ENCODE results near the gene TK2. TPM values are rescaled to one million over a fixed set of nuclear protein-coding genes. Genes with fewer than 3 reads are reported as not detected.
A peak's percentile ranks its signal among the peaks of the same experiment; 100 is the strongest.
"Not testable (repeated sequence)": the region's sequence is repeated elsewhere in the genome, so short reads cannot be mapped to it uniquely, and the experiment has no call there.

The TK2 gene
- total and polyA plus RNA-seq, 2 donors: 20.3 to 23.6 TPM

DNA sequence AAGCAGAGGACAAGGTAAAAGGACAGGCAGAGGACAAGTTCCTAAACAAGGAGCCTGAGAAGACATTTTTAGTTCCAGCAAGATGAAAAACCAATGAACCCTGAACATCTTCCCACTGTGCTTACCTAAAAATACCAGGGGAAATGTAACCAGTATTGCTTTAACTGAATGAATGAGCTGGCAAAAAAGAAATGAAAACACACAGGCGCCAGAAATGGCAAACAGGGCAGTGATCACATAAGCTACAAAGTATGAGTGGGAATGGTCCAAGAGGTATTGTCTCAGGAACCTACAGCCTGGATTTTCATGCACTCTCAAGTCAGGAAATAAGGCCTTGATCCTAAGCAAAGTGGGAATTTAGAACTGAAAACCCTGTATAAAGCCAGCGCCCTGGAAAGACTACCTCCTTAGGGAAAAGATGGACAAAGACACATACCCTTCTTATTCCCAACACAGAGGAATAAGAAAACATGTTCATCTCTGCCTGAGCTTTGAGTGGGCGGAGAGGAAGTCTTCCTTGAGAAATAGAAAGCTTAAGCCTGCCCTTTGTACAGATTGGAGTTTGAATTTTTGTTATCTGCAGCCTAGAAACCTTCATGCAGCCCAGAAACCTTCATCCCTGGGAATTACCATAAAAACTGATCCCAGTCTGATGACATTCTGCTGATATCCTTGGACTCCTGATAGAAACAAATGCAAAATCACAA lies 31.5 kb upstream of the TK2 start:
- no peaks in the 10 kb centered on the region for H3K4me1 ChIP-seq (ENCODE audit: insufficient read depth)
- no peaks in the 10 kb centered on the region for H3K36me3 ChIP-seq (ENCODE audit: insufficient read depth)
- DNase-seq (ENCODE audit: extremely low spot score): no peak
- no peak overlapping the region for H3K27ac ChIP-seq (ENCODE audit: low read depth)
- WGBS: 88% methylated on average over 3 of the region's 3 CpGs
- no peak overlapping the region for H3K4me3 ChIP-seq (ENCODE audit: low read depth, low read length)

DNA sequence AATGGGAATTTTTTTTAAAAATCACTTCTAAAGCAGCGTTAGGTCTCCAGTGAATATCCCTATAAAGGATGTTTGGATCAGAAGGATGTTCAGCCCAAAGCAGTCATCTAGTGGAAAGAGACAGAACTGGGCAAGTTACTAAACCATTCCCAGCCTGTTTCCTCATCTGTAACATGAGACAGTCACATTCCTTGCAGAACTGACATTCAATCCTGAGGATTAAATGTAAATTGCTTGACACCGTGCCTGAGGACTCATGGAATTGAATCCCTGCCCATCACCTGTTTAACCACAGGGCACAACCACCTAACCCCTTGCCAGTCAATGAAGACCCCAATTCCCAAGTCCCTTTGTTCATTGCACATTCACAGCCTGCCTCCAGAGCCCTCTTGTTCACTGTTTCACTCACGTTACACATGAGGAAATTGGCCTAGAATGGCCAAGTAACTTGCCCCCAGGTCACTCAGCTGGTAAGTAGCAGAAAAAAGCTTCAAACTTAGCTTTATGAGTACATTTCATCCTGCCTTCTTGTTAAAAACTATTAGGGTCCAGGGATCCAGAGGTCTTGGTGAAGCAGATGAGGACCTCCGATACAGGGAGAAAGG lies 30.8 kb upstream of the TK2 start:
- WGBS: 82% methylated on average over 4 of the region's 4 CpGs
- DNase-seq (ENCODE audit: extremely low spot score): no peak
- Histone ChIP-seq H3K27ac (ENCODE audit: low read depth) (no peak overlapping the region), H3K36me3 (ENCODE audit: insufficient read depth) (no peaks in the 10 kb centered on the region), H3K4me3 (ENCODE audit: low read depth, low read length) (no peak overlapping the region), H3K4me1 (ENCODE audit: insufficient read depth) (no peaks in the 10 kb centered on the region)

DNA sequence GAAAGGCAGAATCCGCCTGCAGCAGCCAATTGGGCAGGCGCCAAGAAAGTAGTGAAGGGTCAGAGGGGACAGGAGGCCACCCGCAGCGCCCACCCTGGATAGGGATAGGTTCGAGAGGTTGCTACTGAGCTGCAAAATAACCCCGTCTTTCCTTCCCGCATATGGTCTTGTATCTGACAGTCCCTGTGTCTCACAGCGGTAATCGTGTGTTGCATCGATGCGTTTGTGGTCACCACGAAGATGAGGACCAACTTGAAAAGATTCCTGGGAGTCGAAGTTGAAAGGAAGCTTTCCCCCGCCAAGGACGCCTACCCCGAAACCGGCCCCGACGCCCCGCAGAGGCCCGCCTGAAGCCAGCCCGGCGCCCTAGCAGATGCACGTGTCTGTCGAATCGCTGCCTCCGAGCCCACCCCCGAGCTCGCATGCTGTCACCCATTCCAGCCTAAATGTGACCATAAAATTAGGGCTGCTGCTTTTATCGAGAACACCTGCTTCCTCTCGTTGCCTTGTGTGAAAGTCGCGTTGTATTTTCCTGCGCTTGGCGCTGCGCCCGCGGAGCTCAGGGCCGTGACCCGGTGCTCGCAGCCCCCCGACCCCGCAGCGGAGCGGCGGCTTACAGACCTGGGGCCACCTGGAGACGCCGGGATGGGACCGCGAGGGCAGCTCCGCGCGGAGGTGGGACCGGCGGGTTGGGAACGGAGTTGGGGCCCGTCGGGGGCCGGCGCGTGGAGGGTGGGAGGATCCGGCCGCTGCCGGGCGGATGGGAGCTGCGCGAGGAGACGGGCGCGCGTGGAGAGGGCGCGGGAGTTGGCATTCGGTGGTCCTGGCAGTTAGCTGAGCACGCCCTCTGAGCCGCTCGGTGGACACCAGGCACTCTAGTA lies 29.0 kb upstream of the TK2 start, which contains the start of gene CMTM2:
CMTM2 (plus strand) TSS at position 813 of the 881 bp plus-strand sequence. CDS start 145 bp downstream, outside the sequence.
- Histone ChIP-seq H3K27ac (ENCODE audit: low read depth) (no peak within 1 kb of the TSS), H3K4me3 (ENCODE audit: low read depth, low read length) (peak within 1 kb of the TSS; percentile 19), H3K4me1 (ENCODE audit: insufficient read depth) (no peaks in the 10 kb centered on the region), H3K36me3 (ENCODE audit: insufficient read depth) (no peaks in the 10 kb centered on the region)
- DNase-seq (ENCODE audit: extremely low spot score): no peak
- 15% methylated on average over 77 of the region's 77 CpGs for whole genome bisulfite sequencing

DNA sequence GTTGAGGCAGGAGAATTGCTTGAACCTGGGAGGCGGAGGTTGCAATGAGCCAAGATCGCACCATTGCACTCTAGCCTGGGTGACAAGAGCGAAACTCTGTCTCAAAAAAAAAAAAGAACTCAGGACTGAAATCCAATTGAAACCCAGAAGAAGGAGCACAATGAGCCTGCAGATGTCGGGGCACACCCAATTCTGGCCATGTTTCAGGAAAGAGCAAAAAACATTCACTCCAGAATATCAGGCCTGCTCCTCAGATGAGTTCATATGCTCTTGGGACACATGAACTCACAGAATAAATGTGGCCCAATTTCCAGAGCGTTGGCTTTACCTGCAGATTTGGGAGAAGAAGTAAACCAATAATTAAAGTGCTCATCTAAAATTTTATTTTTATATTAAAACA lies 26.4 kb upstream of the TK2 start:
- Histone ChIP-seq H3K4me3 (ENCODE audit: low read depth, low read length) (no peak overlapping the region), H3K36me3 (ENCODE audit: insufficient read depth) (no peaks in the 10 kb centered on the region), H3K4me1 (ENCODE audit: insufficient read depth) (no peaks in the 10 kb centered on the region), H3K27ac (ENCODE audit: low read depth) (no peak overlapping the region)
- DNase-seq (ENCODE audit: extremely low spot score): no peak
- WGBS: 85% methylated on average over 5 of the region's 5 CpGs

DNA sequence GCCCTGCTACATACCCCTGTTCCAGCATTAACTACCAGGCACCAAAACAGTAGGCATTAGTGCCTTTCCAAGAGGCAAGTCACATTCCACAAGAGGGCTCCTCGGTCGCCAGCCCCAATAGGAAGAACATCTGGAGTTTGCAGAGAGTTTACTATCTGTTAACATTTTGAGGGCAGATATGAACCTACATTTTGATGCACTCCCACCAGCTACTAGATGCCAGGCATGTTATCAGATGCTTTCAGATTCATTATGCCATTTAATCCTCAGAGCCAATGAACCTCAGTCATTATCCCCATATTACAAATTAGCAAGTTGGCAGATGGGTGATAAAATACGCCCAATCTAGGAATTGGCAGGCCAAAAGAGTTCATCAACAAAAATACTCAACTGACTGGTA lies 25.1 kb upstream of the TK2 start:
- no peaks in the 10 kb centered on the region for H3K4me1 ChIP-seq (ENCODE audit: insufficient read depth)
- H3K4me3 ChIP-seq (ENCODE audit: low read depth, low read length): no peak overlapping the region
- H3K36me3 ChIP-seq (ENCODE audit: insufficient read depth): no peaks in the 10 kb centered on the region
- no peak for DNase-seq (ENCODE audit: extremely low spot score)
- H3K27ac ChIP-seq (ENCODE audit: low read depth): no peak overlapping the region
- 93% methylated on average over 3 of the region's 3 CpGs for WGBS

DNA sequence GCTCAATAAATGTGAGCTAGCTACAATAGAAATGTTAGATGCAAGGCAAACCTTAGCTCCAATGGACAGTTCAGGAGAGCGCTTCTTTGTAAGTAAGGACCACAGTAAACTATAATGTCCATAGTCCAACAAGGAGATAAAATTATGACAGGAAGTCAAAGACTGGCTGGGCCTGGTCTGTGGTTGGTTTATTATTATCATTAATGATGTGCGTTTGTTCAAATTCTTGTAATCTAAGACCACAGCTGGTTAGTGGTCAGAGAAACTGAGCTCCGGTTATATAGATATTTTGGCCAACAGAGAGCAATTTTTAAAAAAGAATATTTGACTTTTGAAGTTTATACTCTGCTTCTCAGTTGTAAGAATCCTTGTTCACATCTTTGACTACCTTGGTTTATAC lies 24.6 kb upstream of the TK2 start:
- 82% methylated on average over 3 of the region's 3 CpGs for WGBS
- Histone ChIP-seq H3K4me3 (ENCODE audit: low read depth, low read length) (no peak overlapping the region), H3K36me3 (ENCODE audit: insufficient read depth) (no peaks in the 10 kb centered on the region), H3K27ac (ENCODE audit: low read depth) (no peak overlapping the region), H3K4me1 (ENCODE audit: insufficient read depth) (no peaks in the 10 kb centered on the region)
- no peak for DNase-seq (ENCODE audit: extremely low spot score)

DNA sequence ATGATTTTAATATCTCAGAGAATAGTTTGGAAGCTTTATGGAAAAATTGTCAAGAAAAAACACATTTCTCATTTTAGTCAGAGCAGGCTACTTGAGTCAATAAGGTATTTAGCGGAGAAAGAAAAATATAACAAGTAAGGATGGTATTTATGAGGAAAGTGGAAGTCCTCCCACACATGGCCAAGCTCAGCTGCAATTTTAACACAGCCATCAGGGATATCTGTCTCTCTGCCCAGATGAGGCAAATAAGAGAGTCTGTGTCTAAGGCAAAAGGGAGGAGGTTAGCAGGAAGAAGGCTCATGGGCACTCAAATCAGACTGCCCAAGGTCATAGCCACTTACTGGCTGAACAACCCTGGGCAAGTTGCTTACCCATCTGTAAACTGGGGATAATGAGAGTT lies 24.2 kb upstream of the TK2 start:
- 90% methylated on average over 1 of the region's 1 CpG for WGBS

DNA sequence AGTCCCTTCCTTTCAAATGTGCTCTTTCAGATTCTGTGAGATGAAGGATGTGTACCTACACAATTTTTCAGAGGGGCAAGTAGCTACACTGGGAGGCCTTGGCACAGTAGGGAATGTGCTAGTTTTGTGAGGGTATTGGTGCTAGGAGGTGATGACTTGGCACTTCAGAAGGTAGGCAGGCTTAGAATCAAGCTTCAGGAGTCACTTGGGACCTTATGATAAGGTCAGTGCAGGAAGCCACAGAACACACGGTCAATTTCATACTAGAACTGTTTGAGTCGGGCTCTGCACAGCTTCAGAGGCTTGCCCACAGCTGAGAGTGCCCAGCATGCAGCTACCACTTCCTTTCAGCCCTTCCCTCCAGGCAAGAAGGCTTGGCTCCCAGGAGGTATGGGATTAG lies 22.4 kb upstream of the TK2 start:
- no peak overlapping the region for H3K27ac ChIP-seq (ENCODE audit: low read depth)
- WGBS: 67% methylated on average over 2 of the region's 2 CpGs
- no peak for DNase-seq (ENCODE audit: extremely low spot score)
- no peaks in the 10 kb centered on the region for H3K36me3 ChIP-seq (ENCODE audit: insufficient read depth)
- H3K4me3 ChIP-seq (ENCODE audit: low read depth, low read length): no peak overlapping the region
- no peaks in the 10 kb centered on the region for H3K4me1 ChIP-seq (ENCODE audit: insufficient read depth)

More for the DNA sequence above, 24.2 kb upstream of the TK2 start:
- Histone ChIP-seq H3K4me1 (ENCODE audit: insufficient read depth) (no peaks in the 10 kb centered on the region), H3K4me3 (ENCODE audit: low read depth, low read length) (no peak overlapping the region), H3K36me3 (ENCODE audit: insufficient read depth) (no peaks in the 10 kb centered on the region), H3K27ac (ENCODE audit: low read depth) (no peak overlapping the region)
- DNase-seq (ENCODE audit: extremely low spot score): no peak

DNA sequence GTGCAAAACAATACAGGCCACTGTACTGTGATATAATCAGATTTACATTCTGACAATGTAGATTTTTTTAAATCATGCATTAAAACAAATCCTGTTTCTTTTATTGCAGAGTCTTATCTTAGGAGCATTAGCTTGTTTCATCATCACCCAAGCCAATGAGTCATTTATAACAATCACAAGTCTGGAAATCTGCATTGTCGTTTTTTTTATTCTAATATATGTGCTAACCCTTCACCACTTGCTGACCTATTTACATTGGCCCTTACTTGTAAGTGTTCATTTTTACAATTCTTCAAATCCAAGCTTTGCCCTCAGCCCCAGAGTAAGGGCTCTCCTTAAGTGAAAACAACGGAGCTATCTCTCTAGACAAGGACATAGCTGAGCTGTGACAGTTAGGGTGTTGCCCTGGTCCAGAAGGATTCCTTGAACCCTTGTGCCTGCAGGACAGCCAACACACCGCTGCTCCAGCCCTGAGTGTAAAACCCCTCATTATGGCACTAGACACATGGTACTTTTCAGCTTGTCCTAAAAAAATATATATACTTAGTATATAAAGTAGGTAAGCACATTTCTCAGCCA lies 20.0 kb upstream of the TK2 start:
- 38% methylated on average over 3 of the region's 3 CpGs for WGBS
- no peak for DNase-seq (ENCODE audit: extremely low spot score)

DNA sequence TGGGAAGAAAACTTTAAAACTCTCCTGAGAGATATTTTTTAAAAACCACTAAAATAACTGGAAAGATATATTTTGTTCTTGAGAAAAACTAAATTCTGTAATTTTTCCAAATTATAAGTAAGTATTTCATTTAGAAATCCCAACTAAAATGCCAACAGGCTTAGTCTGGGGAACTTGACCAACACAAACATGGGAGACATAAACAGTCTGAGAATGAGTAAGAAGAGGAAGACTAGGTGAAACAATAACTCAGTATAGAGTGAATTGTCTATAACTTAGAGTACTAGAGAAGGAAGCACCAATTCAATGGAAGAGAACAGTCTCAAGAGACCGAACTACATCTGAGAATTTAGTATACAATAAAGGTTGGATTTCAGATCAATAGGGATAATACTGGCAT lies 19.2 kb upstream of the TK2 start:
- DNase-seq (ENCODE audit: extremely low spot score): no peak
- Histone ChIP-seq H3K36me3 (ENCODE audit: insufficient read depth) (no peaks in the 10 kb centered on the region), H3K27ac (ENCODE audit: low read depth) (no peak overlapping the region), H3K4me3 (ENCODE audit: low read depth, low read length) (no peak overlapping the region), H3K4me1 (ENCODE audit: insufficient read depth) (no peaks in the 10 kb centered on the region)
- 89% methylated on average over 1 of the region's 1 CpG for WGBS

More for the DNA sequence above, 20.0 kb upstream of the TK2 start:
- Histone ChIP-seq H3K4me1 (ENCODE audit: insufficient read depth) (no peaks in the 10 kb centered on the region), H3K27ac (ENCODE audit: low read depth) (no peak overlapping the region), H3K36me3 (ENCODE audit: insufficient read depth) (no peaks in the 10 kb centered on the region), H3K4me3 (ENCODE audit: low read depth, low read length) (no peak overlapping the region)

DNA sequence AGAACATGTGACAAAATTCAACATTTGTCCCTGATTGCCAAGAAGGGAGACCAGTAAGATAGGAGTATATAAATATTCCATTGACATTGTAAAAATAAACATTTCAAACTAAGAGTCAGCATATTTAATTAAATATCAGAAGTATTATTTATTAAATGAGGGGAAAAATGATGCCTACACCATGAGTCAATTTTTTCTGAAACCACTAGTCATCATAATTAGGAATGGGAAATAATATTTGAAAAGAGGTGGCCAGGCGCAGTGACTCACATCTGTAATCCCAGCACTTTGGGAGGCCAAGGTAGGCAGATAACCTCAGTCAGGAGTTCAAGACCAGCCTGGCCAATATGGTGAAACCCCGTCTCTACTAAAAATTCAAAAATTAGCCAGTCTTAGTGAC lies 18.4 kb upstream of the TK2 start:
- Histone ChIP-seq H3K4me1 (ENCODE audit: insufficient read depth) (no peaks in the 10 kb centered on the region), H3K27ac (ENCODE audit: low read depth) (no peak overlapping the region), H3K4me3 (ENCODE audit: low read depth, low read length) (no peak overlapping the region), H3K36me3 (ENCODE audit: insufficient read depth) (no peaks in the 10 kb centered on the region)
- WGBS: 96% methylated on average over 2 of the region's 2 CpGs
- DNase-seq (ENCODE audit: extremely low spot score): no peak

DNA sequence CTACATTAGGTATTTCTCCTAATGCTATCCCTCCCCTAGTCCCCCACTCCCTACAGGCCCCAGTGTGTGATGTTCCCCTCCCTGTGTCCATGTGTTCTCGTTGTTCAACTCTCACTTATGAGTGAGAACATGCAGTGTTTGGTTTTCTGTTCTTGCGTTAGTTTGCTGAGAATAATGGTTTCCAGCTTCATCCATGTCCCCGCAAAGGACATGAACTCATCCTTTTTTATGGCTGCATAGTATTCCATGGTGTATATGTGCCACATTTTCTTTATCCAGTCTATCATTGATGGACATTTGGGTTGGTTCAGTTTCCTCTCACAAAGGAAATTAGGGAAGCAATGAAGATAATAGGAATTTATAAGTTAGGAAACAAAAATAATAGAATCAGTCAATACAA lies 17.3 kb upstream of the TK2 start:
- H3K4me1 ChIP-seq (ENCODE audit: insufficient read depth); H3K27ac ChIP-seq (ENCODE audit: low read depth); H3K36me3 ChIP-seq (ENCODE audit: insufficient read depth); DNase-seq (ENCODE audit: extremely low spot score); H3K4me3 ChIP-seq (ENCODE audit: low read depth, low read length): not testable (repeated sequence)
- 97% methylated on average over 3 of the region's 3 CpGs for WGBS

DNA sequence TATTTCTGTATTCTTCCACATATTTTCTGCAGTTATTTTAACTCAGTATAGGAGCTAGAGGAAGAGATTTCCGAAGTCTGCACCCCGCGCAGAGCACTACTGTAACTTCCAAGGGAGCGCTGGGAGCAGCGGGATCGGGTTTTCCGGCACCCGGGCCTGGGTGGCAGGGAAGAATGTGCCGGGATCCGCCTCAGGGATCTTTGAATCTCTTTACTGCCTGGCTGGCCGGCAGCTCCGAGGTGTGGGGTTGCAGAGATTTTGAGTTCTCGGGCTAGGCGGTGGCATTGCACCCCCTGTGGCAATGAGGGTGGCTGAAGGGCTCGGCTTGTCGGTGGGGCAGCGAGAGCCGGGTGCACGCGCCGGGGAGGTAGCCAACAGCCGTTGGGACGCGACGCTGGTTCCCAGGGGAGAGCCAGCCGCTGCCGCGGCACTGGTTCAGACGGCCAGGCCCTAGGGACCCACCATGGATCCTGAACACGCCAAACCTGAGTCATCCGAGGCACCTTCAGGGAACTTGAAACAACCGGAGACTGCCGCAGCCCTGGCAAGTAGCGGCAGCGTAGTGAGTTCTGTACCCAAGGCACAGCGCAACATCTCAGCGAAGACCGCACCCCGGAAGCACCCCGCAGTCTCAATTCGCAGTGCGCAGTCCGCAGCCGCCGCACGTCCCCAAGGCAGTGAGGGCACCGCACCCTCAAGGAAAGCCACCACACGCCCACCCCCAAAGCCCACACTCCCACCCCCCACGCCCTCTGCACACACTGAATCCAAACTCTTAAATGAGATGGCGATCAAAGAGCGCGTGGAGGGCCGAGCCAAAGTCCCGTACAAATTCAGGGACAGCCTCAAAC lies 16.4 kb upstream of the TK2 start, which contains the start of gene CMTM1:
CMTM1 (plus strand) TSS at position 389 of the 851 bp plus-strand sequence; CDS start at position 464, 75 bp downstream.
- DNase-seq (ENCODE audit: extremely low spot score): no peak
- 93% methylated on average over 54 of the region's 54 CpGs for WGBS
- no peaks in the 10 kb centered on the region for H3K4me1 ChIP-seq (ENCODE audit: insufficient read depth)

More for the DNA sequence above, 16.4 kb upstream of the TK2 start, which contains the start of gene CMTM1:
- H3K36me3 ChIP-seq (ENCODE audit: insufficient read depth): no peaks in the 10 kb centered on the region
- no peak within 1 kb of the TSS for H3K4me3 ChIP-seq (ENCODE audit: low read depth, low read length)
- H3K27ac ChIP-seq (ENCODE audit: low read depth): no peak within 1 kb of the TSS
